A549 (cell line): ENCODE data around the gene MYOM1. TPM values are rescaled to one million over a fixed set of nuclear protein-coding genes. Genes with fewer than 3 reads are reported as not detected.

Experiments
- ATAC-seq, 2 experiments: fragments of 200-7000 bp in 1 of 2; fragments of >200 bp in 1 of 2; cut with Nextera tagmentation in 1 of 2; cut with Tn5 transposase in 1 of 2; 3 replicates each; pipeline versions ENCODE4 v1.8.0 to v1.9.1; 2018 to 2020; ENCODE audit warnings: mild to moderate bottlenecking in 1 of 2, moderate library complexity in 1 of 2
- CTCF ChIA-PET: fragments of 300-600 bp; sonication (Branson Sonifier 250); formaldehyde crosslinking; extraction: SDS; loops from one replicate; lab custom pipeline; 2021; ENCODE audit warnings: antibody characterized with exemption, inconsistent platforms; lab: Yijun Ruan, JAX
- POLR2A ChIA-PET: fragments of 350-600 bp; formaldehyde crosslinking; extraction: SDS; loops from one replicate; lab custom pipeline; 2021; ENCODE audit warnings: antibody characterized with exemption, inconsistent platforms; lab: Yijun Ruan, JAX
- DNase-seq, 2 experiments: peaks; one replicate each; pipeline versions ENCODE4 v3.0.0 to v3.0.0-alpha.2; 2011 to 2016; ENCODE audit warnings: low read depth in 1 of 2, low spot score in 1 of 2
- FAIRE-seq: peaks from 2 replicates; lab custom pipeline; 2011; peaks lifted over from hg19 to GRCh38; lab: Jason Lieb, UNC
- H3K27ac ChIP-seq, 2 experiments: fragments of >200 bp; sonication (Bioruptor Twin); formaldehyde crosslinking; 3 replicates each; pipeline ENCODE4 v1.5.1; 2016 to 2017
- H3K4me1 ChIP-seq: fragments of >200 bp; sonication (Bioruptor Twin); formaldehyde crosslinking; 3 replicates; pipeline ENCODE4 v1.6.1; 2016
- H3K4me2 ChIP-seq: fragments of >200 bp; sonication (Bioruptor Twin); formaldehyde crosslinking; 3 replicates; pipeline ENCODE4 v1.6.1; 2016
- H3K4me3 ChIP-seq: fragments of >200 bp; sonication (Bioruptor Twin); formaldehyde crosslinking; 3 replicates; pipeline ENCODE4 v1.5.1; 2016
- H3K9me3 ChIP-seq: fragments of >200 bp; sonication (Bioruptor Twin); formaldehyde crosslinking; 3 replicates; pipeline ENCODE4 v1.6.1; 2016
- BHLHE40 ChIP-seq: IDR thresholded peaks from 2 replicates; pipeline ENCODE4 v1.6.1; 2012; ENCODE audit warnings: low read depth, low read length, inconsistent platforms
- CBX8 ChIP-seq: fragments of 200-600 bp; sonication (generic); IDR thresholded peaks from 2 replicates; pipeline ENCODE4 v1.6.1; 2016
- CEBPB ChIP-seq, 2 experiments: fragments of >200 bp in 1 of 2; sonication (Bioruptor Twin) in 1 of 2; formaldehyde crosslinking in 1 of 2; IDR thresholded peaks; 2 replicates each; pipeline ENCODE4 v1.6.1; 2012 to 2016
- EHF ChIP-seq: fragments of 250-450 bp; sonication (Bioruptor Pico); IDR thresholded peaks from 2 replicates; pipeline ENCODE4 v1.5.0; 2020; ENCODE audit warnings: mild to moderate bottlenecking
- EHMT2 ChIP-seq: fragments of 200-600 bp; sonication (generic); IDR thresholded peaks from 2 replicates; pipeline ENCODE4 v1.6.1; 2016; ENCODE audit warnings: antibody characterized with exemption, low read depth, mild to moderate bottlenecking, moderate library complexity
- FOSB ChIP-seq: fragments of 250-450 bp; sonication (Bioruptor Pico); IDR thresholded peaks from 2 replicates; pipeline ENCODE4 v1.5.0; 2020; ENCODE audit warnings: mild to moderate bottlenecking, moderate library complexity
- FOSL2 ChIP-seq, 2 experiments: fragments of 450-650 bp in 1 of 2; fragments of >200 bp in 1 of 2; sonication (Bioruptor Twin) in 1 of 2; formaldehyde crosslinking; IDR thresholded peaks; 2 replicates each; pipeline versions ENCODE4 v1.5.0 to v1.6.1; 2016 to 2020; ENCODE audit warnings: mild to moderate bottlenecking in 1 of 2, moderate library complexity in 1 of 2
- GATA3 ChIP-seq: IDR thresholded peaks from 2 replicates; pipeline ENCODE4 v1.6.1; 2012; ENCODE audit warnings: borderline replicate concordance
- HOXB13 ChIP-seq: fragments of 250-450 bp; sonication (Bioruptor Pico); IDR thresholded peaks from 2 replicates; pipeline ENCODE4 v1.5.0; 2020; ENCODE audit warnings: low read depth, mild to moderate bottlenecking, moderate library complexity
- JUNB ChIP-seq: fragments of >200 bp; sonication (Bioruptor Twin); formaldehyde crosslinking; IDR thresholded peaks from 2 replicates; pipeline ENCODE4 v1.6.1; 2016
- KDM5A ChIP-seq: fragments of 200-600 bp; sonication (generic); IDR thresholded peaks from 2 replicates; pipeline ENCODE4 v1.6.1; 2016; ENCODE audit warnings: antibody characterized with exemption, mild to moderate bottlenecking
- NPAS2 ChIP-seq: fragments of 250-450 bp; sonication (Bioruptor Pico); IDR thresholded peaks from 2 replicates; pipeline ENCODE4 v1.8.0; 2022; ENCODE audit warnings: mild to moderate bottlenecking, moderate library complexity, borderline replicate concordance
- POLR2A ChIP-seq: IDR thresholded peaks from 2 replicates; pipeline ENCODE4 v1.6.1; 2012; ENCODE audit warnings: mild to moderate bottlenecking, low read length
- RAD21 ChIP-seq, 2 experiments: fragments of >200 bp in 1 of 2; sonication (Bioruptor Twin) in 1 of 2; formaldehyde crosslinking in 1 of 2; IDR thresholded peaks in 1 of 2; conservative IDR thresholded peaks in 1 of 2; 2 replicates in 1 of 2; 3 replicates in 1 of 2; pipeline ENCODE4 v1.6.1; 2012 to 2018; ENCODE audit warnings: inconsistent platforms in 1 of 2
- RCOR1 ChIP-seq: fragments of 150-350 bp; IDR thresholded peaks from 2 replicates; pipeline ENCODE4 v1.6.1; 2014; ENCODE audit warnings: antibody characterized with exemption, low read length, low read depth
- SMC3 ChIP-seq: fragments of >200 bp; sonication (Bioruptor Twin); formaldehyde crosslinking; IDR thresholded peaks from 3 replicates; pipeline ENCODE4 v1.6.1; 2018; ENCODE audit warnings: inconsistent platforms
- SREBF2 ChIP-seq: fragments of 450-650 bp; IDR thresholded peaks from 2 replicates; pipeline ENCODE4 v1.6.1; 2014; ENCODE audit warnings: mild to moderate bottlenecking, moderate library complexity
- ZFP36 ChIP-seq: fragments of 450-650 bp; IDR thresholded peaks from 2 replicates; pipeline ENCODE4 v1.6.1; 2014; ENCODE audit warnings: borderline replicate concordance; ENCODE audit not compliant: partially characterized antibody
- ZSCAN20 ChIP-seq: fragments of 250-450 bp; sonication (Bioruptor Pico); IDR thresholded peaks from 2 replicates; pipeline ENCODE4 v1.8.0; 2022; ENCODE audit warnings: mild to moderate bottlenecking, moderate library complexity
- WGBS: methylation state at CpG from one replicate; pipeline ENCODE4 v1.1.6; 2017; ENCODE audit errors: missing lambda C conversion rate; 5-methylcytosine and 5-hydroxymethylcytosine counted together
- polyA plus RNA-seq, 4 experiments: library from polyadenylated mRNA; depleted of rRNA in 3 of 4; stranded (reverse); fragments of >200 nt; fragmentation: RNase III in 1 of 4; extraction: RNeasy Plus Mini Kit Qiagen cat#74134 plus additional on column Dnase treatment in 1 of 4; gene quantifications; 2 replicates in 3 of 4; 3 replicates in 1 of 4; pipeline ENCODE4 v1.2.3, GENCODE V29; 2011 to 2017
- TF ChIP-seq, protein P1 (sequence below): fragments of 150-350 bp; IDR thresholded peaks from 2 replicates; pipeline ENCODE4 v1.6.1; 2014; ENCODE audit warnings: low read depth, mild to moderate bottlenecking, low read length
- TF ChIP-seq, protein P2 (sequence below): IDR thresholded peaks from 2 replicates; pipeline ENCODE4 v1.6.1; 2012
- TF ChIP-seq, protein P3 (sequence below): IDR thresholded peaks from 2 replicates; pipeline ENCODE4 v1.6.1; 2012
- TF ChIP-seq, protein P4 (sequence below): fragments of 250-450 bp; sonication (Bioruptor Pico); IDR thresholded peaks from 2 replicates; pipeline ENCODE4 v1.5.0; 2021; ENCODE audit warnings: mild to moderate bottlenecking, moderate library complexity, borderline replicate concordance
- TF ChIP-seq, protein P5 (sequence below): fragments of 200-600 bp; sonication (generic); IDR thresholded peaks from 2 replicates; pipeline ENCODE4 v1.6.1; 2016; ENCODE audit warnings: antibody characterized with exemption, mild to moderate bottlenecking, moderate library complexity

MYOM1 gene
- polyA plus RNA-seq, 2 of the 4 experiments (the other 2 are of a cell fraction), result 0.18 to 0.30 TPM

DNA sequence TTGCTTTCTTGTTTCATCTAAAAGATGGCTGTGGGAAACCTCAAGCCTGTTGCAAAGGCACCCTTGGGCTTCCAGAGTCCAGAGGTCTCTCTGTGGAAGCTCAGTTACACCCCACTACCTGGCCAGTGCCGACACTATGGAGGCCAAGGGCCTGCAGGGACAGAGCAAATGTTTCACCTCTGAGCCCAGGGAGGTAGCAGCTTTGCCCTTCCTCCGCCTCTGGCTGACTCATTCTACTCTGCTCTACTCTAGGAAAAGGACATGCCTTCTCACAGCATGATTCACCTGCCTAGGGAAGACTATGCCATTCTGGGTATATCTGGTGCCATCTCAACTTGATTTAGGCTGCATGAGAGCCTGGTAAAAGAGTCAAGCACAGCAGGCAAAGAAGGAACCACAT lies 12.2 kb downstream of the MYOM1 start:
- CTCF ChIA-PET, result no interaction called here
- FAIRE-seq (no peak), ATAC-seq (peak; percentile 85 to 89)

DNA sequence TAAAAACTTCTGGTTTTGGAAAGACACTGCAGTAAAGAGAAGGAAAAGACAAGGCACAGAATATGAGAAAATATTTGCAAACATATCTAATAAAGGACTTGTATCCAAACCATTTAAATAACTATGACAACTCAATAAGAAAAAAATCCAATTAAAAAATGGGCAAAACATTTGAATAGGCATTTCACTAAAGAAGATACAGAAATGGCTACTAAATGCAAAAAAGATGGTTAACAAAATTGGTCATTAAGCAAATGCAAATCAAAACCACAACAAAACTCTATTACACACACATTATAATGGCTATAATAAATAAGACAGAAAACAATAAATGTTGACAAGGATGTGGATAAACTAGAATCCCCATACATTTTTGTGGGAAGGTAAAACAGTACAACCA lies 14.5 kb downstream of the MYOM1 start:
- FAIRE-seq (no peak), DNase-seq (no peak)
- CTCF ChIA-PET, result no interaction called here
- no peak overlapping the region for H3K4me2 ChIP-seq
- TF ChIP-seq JUNB, result no peak
- TF ChIP-seq, protein P1, sequence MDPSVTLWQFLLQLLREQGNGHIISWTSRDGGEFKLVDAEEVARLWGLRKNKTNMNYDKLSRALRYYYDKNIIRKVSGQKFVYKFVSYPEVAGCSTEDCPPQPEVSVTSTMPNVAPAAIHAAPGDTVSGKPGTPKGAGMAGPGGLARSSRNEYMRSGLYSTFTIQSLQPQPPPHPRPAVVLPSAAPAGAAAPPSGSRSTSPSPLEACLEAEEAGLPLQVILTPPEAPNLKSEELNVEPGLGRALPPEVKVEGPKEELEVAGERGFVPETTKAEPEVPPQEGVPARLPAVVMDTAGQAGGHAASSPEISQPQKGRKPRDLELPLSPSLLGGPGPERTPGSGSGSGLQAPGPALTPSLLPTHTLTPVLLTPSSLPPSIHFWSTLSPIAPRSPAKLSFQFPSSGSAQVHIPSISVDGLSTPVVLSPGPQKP, result no peak
- no peak for TF ChIP-seq CEBPB (IDR thresholded peaks at IDR 0.05)
- TF ChIP-seq CBX8, result no peak
- TF ChIP-seq NPAS2 (CRISPR knock-in tag), result no peak
- no peak for TF ChIP-seq SMC3
- no peak for TF ChIP-seq EHMT2
- no peak for TF ChIP-seq ZFP36
- TF ChIP-seq, protein P2, sequence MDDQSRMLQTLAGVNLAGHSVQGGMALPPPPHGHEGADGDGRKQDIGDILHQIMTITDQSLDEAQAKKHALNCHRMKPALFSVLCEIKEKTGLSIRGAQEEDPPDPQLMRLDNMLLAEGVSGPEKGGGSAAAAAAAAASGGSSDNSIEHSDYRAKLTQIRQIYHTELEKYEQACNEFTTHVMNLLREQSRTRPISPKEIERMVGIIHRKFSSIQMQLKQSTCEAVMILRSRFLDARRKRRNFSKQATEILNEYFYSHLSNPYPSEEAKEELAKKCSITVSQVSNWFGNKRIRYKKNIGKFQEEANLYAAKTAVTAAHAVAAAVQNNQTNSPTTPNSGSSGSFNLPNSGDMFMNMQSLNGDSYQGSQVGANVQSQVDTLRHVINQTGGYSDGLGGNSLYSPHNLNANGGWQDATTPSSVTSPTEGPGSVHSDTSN, result no peak
- TF ChIP-seq, protein P3, sequence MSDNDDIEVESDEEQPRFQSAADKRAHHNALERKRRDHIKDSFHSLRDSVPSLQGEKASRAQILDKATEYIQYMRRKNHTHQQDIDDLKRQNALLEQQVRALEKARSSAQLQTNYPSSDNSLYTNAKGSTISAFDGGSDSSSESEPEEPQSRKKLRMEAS, result no peak
- TF ChIP-seq EHF (CRISPR knock-in tag), result no peak
- TF ChIP-seq GATA3, result no peak
- no peak for TF ChIP-seq POLR2A
- no peak for TF ChIP-seq RCOR1
- TF ChIP-seq FOSB, result no peak
- TF ChIP-seq, all 56 proteins: peak for 0
- Histone ChIP-seq H3K4me1 (peaks cover 27% of the 10 kb centered on the region), H3K27ac (no peak overlapping the region), H3K4me3 (no peak overlapping the region), H3K9me3 (peaks cover 11% of the 10 kb centered on the region; the same call in 2 of the 3 replicates)
- ATAC-seq, result no peak
- POLR2A ChIA-PET, result no interaction called here

More for the DNA sequence above, 12.2 kb downstream of the MYOM1 start:
- POLR2A ChIA-PET, result no interaction called here
- 29% methylated on average over 2 of the region's 2 CpGs for WGBS
- Histone ChIP-seq H3K4me2 (0 out of 3 replicates have a peak overlapping the region, but pooled peaks have one; percentile 2), H3K4me1 (peaks cover 36% of the 10 kb centered on the region), H3K4me3 (no peak overlapping the region), H3K27ac (peak overlapping the region in 1 of 2 experiments; percentile 21; a peak in 1 of 6 replicates), H3K9me3 (peaks cover 7% of the 10 kb centered on the region; the same call in 2 of the 3 replicates)
- TF ChIP-seq FOSL2 (IDR thresholded peaks at IDR 0.05), result no peak
- TF ChIP-seq FOSL2 (CRISPR knock-in tag; IDR thresholded peaks at IDR 0.05), result peak; percentile 21; the same call in 1 of the 2 replicates
- no peak for TF ChIP-seq RCOR1
- DNase-seq, result peak; percentile 18 to 22

DNA sequence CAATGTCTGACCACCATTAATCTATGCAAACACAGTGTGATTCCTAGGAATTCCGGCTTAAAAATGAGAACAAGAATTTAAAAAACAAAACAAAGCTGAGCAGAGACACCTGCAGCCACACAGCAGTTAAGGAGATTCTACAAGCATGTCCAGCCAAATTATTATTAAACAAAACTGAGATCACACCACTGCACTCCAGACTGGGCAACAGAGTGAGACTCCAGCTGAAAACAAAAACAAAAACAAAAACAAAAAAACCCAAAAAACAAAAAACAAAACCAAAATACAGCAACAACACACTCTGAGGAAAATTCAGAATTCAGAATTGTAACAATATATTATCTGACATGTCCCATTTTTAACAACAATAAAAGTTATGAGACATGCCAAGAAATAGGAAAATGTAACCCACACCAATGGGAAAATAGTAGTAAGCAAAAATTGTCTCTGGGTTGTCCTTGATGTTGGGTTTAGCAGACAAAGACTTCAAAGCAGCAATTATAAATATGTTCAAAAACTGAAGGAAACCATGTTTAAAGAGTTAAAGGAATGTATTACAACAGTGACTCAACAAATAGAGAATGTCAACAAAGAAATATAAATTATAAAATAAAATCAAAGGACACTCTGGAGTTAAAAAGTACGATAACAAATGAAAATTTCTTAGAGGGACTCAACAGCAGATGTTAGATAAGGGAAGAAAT lies 19.7 kb downstream of the MYOM1 start:
- H3K27ac ChIP-seq, result no peak overlapping the region
- H3K4me3 ChIP-seq, result no peak overlapping the region
- POLR2A ChIA-PET, result no interaction called here
- peaks cover 9% of the 10 kb centered on the region; the same call in 2 of the 3 replicates for H3K4me1 ChIP-seq
- H3K4me2 ChIP-seq, result peak overlapping the region; percentile 30; the same call in 2 of the 3 replicates
- ATAC-seq (no peak), FAIRE-seq (no peak), DNase-seq (no peak)
- CTCF ChIA-PET, result interaction anchor here (0.8 kb wide), 1 partner anchor 12 kb away, joined by 3 read pairs; no protein-coding TSS in a partner anchor
- WGBS, result 56% methylated on average over 2 of the region's 2 CpGs
- peaks cover 11% of the 10 kb centered on the region; the same call in 2 of the 3 replicates for H3K9me3 ChIP-seq
- no peak for TF ChIP-seq KDM5A
- no peak for TF ChIP-seq HOXB13 (CRISPR knock-in tag)
- TF ChIP-seq, protein P1, result no peak
- no peak for TF ChIP-seq EHF (CRISPR knock-in tag)
- TF ChIP-seq, protein P4, sequence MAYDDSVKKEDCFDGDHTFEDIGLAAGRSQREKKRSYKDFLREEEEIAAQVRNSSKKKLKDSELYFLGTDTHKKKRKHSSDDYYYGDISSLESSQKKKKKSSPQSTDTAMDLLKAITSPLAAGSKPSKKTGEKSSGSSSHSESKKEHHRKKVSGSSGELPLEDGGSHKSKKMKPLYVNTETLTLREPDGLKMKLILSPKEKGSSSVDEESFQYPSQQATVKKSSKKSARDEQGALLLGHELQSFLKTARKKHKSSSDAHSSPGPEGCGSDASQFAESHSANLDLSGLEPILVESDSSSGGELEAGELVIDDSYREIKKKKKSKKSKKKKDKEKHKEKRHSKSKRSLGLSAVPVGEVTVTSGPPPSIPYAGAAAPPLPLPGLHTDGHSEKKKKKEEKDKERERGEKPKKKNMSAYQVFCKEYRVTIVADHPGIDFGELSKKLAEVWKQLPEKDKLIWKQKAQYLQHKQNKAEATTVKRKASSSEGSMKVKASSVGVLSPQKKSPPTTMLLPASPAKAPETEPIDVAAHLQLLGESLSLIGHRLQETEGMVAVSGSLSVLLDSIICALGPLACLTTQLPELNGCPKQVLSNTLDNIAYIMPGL, result no peak
- no peak for TF ChIP-seq BHLHE40
- TF ChIP-seq, protein P5, sequence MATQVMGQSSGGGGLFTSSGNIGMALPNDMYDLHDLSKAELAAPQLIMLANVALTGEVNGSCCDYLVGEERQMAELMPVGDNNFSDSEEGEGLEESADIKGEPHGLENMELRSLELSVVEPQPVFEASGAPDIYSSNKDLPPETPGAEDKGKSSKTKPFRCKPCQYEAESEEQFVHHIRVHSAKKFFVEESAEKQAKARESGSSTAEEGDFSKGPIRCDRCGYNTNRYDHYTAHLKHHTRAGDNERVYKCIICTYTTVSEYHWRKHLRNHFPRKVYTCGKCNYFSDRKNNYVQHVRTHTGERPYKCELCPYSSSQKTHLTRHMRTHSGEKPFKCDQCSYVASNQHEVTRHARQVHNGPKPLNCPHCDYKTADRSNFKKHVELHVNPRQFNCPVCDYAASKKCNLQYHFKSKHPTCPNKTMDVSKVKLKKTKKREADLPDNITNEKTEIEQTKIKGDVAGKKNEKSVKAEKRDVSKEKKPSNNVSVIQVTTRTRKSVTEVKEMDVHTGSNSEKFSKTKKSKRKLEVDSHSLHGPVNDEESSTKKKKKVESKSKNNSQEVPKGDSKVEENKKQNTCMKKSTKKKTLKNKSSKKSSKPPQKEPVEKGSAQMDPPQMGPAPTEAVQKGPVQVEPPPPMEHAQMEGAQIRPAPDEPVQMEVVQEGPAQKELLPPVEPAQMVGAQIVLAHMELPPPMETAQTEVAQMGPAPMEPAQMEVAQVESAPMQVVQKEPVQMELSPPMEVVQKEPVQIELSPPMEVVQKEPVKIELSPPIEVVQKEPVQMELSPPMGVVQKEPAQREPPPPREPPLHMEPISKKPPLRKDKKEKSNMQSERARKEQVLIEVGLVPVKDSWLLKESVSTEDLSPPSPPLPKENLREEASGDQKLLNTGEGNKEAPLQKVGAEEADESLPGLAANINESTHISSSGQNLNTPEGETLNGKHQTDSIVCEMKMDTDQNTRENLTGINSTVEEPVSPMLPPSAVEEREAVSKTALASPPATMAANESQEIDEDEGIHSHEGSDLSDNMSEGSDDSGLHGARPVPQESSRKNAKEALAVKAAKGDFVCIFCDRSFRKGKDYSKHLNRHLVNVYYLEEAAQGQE, result no peak
- TF ChIP-seq SREBF2, result no peak
- TF ChIP-seq ZSCAN20 (CRISPR knock-in tag), result no peak
- TF ChIP-seq RAD21 (conservative IDR thresholded peaks at IDR 0.05 in 1 of 2, IDR thresholded peaks at IDR 0.05 in 1 of 2), result no peak
